B cell (primary cell): ENCODE results near the gene ZNF648.

Experiments
- EZH2 ChIP-seq: IDR thresholded peaks from 2 replicates; pipeline ENCODE4 v1.6.1; 2012; ENCODE audit warnings: borderline replicate concordance, low read depth, mild to moderate bottlenecking, moderate library complexity, low read length; ENCODE audit not compliant: insufficient read depth, poor library complexity, severe bottlenecking
- TF ChIP-seq, protein P1 (sequence below): fragments of 200-600 bp; IDR thresholded peaks from one replicate; pipeline ENCODE4 v1.8.0; 2022; ENCODE audit warnings: antibody characterized with exemption, mild to moderate bottlenecking

DNA sequence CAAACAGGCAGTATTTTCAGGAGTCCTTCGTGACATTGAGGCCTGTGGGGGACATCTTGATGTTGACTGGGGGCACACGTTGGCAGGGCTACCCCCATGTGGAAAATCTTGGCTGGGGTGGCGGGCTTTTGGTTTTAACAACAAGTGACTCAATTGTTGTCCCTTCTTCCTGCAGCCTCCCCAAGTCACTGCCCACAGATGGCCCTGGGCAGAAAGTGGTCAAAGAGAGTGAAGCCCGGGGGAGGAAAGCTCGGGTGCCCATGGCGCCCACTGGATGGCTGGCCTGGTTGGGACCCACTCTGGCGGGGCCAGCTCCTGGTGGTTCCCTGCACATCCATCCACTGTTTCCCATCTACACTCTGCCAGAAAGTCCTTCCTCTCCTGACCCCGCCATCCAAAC, 24.6 kb upstream of the ZNF648 start:
- TF ChIP-seq, protein P1, sequence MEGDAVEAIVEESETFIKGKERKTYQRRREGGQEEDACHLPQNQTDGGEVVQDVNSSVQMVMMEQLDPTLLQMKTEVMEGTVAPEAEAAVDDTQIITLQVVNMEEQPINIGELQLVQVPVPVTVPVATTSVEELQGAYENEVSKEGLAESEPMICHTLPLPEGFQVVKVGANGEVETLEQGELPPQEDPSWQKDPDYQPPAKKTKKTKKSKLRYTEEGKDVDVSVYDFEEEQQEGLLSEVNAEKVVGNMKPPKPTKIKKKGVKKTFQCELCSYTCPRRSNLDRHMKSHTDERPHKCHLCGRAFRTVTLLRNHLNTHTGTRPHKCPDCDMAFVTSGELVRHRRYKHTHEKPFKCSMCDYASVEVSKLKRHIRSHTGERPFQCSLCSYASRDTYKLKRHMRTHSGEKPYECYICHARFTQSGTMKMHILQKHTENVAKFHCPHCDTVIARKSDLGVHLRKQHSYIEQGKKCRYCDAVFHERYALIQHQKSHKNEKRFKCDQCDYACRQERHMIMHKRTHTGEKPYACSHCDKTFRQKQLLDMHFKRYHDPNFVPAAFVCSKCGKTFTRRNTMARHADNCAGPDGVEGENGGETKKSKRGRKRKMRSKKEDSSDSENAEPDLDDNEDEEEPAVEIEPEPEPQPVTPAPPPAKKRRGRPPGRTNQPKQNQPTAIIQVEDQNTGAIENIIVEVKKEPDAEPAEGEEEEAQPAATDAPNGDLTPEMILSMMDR, result no peak
- no peak for TF ChIP-seq EZH2
